ENCODE measurements around the gene DPYSL4.

DPYSL4 gene

GRCh38 chr10:132239126-132240031 is 52.6 kb downstream of the DPYSL4 start:
- DNase-seq: no peak

DNA sequence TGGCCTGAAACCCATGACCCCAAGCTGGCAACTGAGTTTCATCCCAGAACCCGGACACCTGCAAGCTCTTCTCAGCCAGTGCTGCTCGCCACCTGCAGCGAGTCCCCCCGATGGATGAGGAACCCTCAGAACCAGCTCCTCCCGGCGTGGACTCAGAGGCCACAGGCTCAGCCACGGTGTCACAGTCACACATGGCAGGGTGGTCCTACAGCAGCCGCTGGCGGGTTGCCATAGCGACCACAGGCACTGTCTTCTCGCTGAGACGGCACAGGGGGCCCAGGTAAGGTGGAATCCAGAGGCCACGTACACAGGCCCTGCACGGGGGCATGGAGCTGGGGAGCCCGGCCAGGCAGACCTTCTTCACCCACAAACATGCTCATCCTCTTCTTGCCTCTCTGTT is 53.4 kb downstream of the DPYSL4 start:
- DNase-seq: no peak

- no peak for DNase-seq
Measured at GRCh38 chr10:132240581-132240980, 53.8 kb downstream of the DPYSL4 start.

DNA sequence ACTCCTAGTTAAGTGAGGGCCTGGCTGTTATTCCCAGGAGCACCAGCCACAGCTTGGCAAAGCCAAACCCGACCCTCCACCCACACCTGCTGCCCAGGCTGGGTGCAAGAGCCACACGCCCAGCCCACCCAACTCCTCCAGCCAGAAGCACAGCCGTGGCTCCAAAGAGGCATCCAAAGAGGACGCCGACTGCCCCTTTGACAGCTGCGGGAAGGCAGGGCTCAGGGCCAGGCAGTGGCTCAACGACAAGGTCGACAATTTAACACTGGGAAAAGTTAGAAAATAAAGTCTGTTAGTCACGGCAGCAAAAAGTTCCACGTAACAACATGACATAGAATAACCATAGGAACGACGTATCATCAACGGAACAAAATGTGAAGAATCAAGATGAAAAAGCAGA is 54.3 kb downstream of the DPYSL4 start:
- DNase-seq: no peak

DNA sequence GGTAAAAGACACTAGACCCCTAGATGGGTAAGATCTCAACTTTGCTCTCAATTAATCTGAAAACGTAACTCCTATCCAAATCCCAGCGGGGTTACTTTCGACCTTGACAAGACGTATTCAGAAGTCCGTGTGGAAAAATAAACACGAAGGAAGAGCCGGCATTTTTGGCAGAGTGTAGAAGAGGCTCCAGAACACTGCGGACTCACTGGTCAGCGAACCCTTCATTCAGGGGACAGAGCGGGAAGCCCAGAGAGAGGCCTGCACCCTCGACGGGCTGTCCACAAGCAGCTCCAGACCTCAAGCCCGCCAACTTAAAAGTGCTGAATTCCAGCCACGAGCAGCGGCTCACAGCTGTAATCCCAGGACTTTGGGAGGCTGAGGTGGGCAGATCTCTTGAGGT is 54.7 kb downstream of the DPYSL4 start:
- no peak for DNase-seq

DNA sequence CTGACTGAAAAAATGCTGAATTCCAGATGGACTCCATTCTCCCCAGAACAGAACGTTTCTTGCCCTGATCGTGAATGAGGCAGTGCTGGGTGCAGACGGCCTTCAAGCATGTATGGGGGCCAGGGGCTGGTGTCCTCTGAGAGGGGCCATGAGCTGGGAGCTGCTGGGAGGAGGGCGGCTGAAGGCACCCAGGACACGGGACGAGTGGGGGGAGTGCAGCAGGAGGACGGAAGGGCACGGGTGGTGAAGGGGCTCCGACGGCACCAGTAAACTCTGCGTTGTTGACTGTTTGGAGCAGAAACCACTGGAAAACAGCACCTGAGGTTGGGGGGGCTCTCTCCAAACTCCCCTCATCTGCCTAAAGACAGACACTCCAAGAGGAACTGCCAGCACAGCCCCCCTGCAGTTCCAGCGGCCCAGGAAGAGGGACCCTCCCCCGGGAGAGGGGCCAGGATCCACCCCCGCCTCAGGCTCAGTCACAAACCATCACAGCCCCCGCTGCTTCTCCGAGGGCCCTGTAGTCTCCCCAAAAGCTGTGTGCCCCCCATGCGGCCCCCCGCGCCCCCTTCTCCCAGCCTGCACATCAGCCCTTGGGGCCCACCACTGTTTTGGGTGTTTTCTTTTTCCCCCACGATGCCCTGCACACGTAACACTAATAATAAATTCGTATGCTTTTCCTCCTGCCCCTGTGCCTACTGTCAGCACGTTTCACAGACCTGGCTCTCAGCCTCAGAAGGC is 55.5 kb downstream of the DPYSL4 start:
- no peak for DNase-seq

DNA sequence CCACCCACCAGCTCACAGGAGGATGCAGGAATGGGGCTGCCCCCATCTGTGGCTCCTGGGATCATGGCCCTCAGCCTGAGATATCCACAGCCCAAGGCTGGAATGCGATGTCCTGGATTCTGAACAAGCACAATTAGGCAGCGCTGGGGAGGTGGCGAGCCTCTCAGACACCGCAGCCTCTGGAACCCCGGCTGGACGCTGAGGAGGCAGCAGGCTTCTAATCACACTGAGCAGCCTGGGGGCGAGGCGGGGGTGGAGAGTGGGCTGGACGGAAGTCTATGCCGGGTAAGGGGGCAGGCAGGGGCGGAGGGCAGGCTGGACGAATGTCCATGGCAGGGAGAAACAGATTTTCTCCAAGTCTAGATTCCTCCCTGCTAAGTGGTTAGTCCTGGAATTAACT is 56.4 kb downstream of the DPYSL4 start:
- DNase-seq: no peak

DNA sequence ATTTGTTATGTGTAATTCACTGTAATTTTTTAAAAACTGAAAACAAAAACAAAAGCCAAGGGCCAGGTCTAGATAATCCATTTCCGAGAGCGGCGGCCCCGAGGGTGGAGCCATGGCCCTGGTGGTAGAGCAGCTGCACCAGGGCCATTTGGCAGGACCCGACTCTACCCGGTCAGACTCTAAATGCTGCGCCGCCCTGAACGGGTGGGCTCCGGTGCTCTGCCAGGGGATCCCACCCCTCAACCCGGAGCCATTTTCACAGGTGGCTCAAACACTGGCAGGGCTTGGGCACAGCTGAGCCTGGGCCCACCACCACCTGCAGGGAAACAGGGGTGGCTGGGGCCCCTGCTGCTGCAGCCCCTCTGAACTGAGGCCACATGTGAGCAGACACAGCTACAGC is 56.9 kb downstream of the DPYSL4 start:
- no peak for DNase-seq

GRCh38 chr10:132245056-132245455 is 58.3 kb downstream of the DPYSL4 start:
- peak in 2 of 56 donors; percentile 11 to 14 for DNase-seq

GRCh38 chr10:132246296-132246695 is 59.5 kb downstream of the DPYSL4 start:
- DNase-seq: no peak

- DNase-seq: no peak
Measured at GRCh38 chr10:132247943-132248342, 61.2 kb downstream of the DPYSL4 start.

DNA sequence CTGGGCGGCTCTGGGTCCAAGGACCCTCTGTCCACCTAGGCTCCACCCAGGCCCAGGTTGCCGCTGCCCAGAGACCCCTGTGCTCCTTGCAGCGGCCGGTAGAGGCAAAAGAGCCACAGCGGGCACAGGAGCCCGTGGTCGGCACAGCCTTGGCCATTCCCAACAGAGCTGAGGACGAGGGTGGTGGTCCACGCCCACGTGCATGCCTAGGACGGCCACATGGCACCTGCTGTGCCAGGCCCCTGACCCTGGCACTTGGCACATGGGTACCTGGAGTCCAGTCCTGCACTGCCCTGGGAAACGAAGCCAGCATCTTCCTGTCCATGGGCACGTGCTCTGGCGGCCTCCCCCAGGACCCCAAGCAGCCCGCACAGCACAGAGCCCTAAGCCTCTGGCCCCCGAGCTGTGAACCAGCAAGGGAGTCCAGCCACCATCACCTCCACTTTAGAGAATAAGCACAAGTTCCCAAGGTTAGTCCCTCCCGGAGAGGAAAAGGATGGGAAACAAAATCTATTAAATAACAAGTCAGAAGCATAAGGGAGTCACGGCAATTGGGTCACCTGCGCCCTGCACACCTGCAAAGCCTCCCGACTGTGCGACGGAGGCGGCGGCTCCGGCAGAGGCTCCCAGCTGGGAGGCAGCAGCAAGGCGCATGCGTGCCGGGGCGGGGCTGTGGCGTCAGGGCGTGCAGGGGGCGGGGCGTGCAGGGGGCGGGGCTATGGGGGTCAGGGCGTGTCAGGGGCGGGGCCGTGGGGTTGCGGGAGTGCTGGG is 61.9 kb downstream of the DPYSL4 start:
- peak in 19 of 56 donors; percentile 10 to 72 (median 38) for DNase-seq

- DNase-seq: no peak
Measured at GRCh38 chr10:132249226-132249724, 62.5 kb downstream of the DPYSL4 start.

DNA sequence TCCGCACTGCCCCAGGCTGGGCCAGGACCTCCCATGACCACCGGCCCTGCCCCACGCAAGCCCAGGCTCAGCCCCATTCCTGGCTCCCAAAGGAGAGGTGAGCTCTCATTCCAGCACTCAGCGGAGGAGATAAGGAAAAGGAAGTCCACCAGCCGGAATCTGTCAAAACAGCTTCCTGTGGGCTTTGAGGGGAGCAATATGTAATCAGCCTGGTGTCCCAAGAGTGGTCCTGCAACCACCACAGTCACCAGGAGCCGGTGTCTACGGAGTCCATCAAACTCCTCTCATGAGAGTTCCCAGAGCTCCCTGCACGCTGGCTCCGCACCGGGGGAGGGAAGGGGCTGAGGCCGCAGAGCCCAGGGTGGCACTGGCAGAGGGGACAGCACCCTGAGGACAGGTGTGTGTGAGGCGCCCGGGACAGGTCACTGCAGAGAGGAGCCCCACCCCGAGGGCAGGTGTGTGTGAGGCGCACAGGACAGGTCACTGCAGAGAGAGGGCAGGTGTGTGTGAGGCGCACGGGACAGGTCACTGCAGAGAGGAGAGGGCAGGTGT is 63.2 kb downstream of the DPYSL4 start:
- no peak for DNase-seq

DNA sequence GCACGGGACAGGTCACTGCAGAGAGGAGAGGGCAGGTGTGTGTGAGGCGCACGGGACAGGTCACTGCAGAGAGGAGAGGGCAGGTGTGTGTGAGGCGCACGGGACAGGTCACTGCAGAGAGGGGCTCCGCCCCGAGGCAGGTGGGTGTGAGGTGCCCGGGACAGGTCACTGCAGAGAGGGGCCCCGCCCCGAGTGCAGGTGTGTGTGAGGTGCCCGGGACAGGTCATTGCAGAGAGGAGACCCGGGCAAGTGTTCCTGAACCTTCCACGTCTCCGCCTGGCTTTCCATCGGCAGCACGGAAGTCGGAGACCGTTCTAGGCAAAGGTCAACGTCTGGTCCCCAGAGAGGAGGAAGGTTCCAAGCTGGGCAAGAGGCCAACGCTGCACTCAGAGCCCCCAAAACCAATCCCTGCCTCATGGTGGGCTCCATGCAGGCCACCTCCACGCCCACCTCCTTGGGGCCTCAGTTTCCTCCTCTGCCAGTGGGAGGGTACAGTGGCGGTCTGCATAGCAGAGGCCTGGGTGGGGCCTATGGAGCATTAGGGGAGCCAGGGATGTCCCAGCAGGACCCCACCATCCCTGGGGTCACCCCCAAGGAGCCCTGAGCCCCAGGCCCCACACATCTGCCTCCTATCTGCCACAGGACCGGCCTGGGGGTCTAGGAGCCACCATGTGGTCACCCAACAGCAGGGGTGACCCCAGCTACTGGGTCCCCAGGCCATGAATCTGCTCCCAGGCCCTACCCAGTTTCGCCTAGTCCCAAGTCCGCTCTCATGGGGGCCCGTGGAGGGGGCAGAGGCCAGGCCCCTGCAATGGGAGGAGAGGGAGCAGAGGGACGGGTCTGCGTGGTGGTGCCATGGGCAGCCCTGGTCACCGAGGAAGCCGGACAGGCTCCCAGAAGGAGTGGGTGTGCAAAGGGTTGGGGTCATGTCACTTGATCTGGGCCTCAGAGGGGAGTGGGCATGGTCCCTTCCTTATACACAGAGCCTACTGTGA is 64.0 kb downstream of the DPYSL4 start:
- no peak for DNase-seq

DNA sequence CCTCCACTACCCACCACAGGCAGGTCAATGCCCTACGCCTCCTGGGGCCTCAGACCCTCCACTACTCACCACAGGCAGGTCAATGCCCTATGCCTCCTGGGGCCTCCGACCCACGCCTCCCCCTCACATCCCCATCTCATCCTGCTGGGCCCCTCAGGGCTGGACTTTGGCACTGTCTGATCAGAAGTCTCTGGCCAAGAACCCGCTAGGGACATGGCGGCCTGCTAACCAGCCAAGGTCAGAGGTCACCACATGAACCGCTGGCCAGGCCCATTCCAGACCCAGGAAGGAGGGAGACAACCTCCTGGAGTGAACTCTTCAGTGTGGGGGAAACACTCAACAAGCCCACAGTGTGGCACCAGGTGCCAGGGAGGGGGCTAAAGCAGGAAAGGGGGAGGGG is 65.2 kb downstream of the DPYSL4 start:
- DNase-seq: no peak

DNA sequence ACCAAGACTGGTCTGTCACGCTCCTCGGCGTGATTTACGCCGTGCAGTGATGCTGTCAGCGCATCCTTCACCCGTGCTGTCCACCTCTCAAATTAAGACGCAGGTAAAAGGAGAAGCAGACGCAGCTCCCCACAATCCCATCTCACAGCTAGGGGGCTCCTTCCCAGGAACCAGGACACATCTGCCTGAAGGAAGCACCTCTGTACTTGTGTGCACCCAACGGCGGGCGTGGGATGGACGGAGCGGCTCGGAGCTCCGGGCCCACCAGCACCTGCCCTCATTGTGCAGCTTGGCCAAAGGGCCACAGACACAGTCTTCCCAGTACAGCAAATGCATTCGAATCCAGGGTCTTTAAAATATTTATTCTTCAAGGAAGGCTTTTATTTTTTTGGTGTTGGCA is 65.7 kb downstream of the DPYSL4 start:
- no peak for DNase-seq

DNA sequence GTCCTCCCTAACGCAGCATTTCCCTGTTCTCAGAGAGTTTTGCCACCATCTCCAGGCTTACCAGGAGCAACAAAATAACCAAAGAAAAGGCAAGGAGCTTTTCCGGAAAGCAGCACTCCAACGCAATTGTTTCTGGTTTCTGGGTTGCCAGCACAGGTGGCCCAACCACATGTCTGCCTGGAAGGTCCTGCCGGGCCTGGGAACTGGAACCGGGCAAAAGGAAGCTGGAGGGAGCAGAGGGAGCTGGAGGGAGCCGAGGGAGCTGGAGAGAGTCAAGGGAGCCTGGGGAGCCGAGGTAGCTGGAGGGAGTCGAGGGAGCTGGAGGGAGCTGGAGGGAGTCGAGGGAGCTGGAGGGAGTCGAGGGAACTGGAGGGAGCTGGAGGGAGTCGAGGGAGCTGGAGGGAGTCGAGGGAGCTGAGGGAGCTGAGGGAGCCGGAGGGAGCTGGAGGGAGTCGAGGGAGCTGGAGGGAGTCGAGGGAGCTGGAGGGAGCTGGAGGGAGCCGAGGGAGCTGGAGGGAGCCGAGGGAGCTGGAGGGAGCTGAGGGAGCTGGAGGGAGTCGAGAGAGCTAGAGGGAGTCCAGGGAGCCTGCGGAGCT is 66.4 kb downstream of the DPYSL4 start:
- no peak for DNase-seq

DNA sequence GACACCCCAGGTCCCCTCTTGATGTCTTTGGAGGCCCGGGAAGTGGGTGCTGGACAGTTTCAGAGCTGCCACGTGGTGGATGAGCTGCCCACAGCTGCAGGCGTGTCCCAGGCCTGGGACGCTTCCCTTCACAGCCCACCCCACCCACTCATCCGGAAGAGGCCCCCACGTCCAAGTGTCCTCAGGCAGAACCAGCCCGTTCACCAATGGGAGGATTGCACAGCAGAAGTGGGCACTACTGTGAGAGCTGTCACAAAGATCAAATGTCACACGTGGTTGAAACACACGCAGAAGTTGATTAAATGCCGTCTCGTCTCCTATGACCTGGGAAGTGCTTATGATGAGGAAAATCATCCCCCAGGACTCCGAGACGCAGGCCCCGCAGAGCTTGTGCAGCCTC is 68.1 kb downstream of the DPYSL4 start:
- no peak for DNase-seq

All from nucleus accumbens (tissue), 56 donors.